ENCODE results near the gene SDHC. TPM values are rescaled to one million over a fixed set of nuclear protein-coding genes. Genes with fewer than 3 reads are reported as not detected.
A peak's percentile ranks its signal among the peaks of the same experiment; 100 is the strongest.
"Not testable (repeated sequence)": the region's sequence is repeated elsewhere in the genome, so short reads cannot be mapped to it uniquely, and the experiment has no call there.

The SDHC gene
- total RNA-seq, 2 experiments from 2014 or later, result 159 to 169 TPM

- peaks cover 3% of the 10 kb centered on the region for H3K4me1 Mint-ChIP-seq
- H3K27ac Mint-ChIP-seq, result no peak overlapping the region
- no peaks in the 10 kb centered on the region for H3K36me3 Mint-ChIP-seq (ENCODE audit: low read depth)
- ChIA-PET POLR2A (no interaction called here), CTCF (no interaction called here)
- DNase-seq, result no peak
- no peaks in the 10 kb centered on the region for H3K9me3 Mint-ChIP-seq
- H3K4me3 Mint-ChIP-seq, result no peak overlapping the region
- H3K27me3 Mint-ChIP-seq, result no peaks in the 10 kb centered on the region
Measured at GRCh38 chr1:161298116-161298515, 16.1 kb upstream of the SDHC start.

- CTCF ChIA-PET, result interaction anchor here (0.6 kb wide), 1 partner anchor 20 kb away, joined by 4 read pairs; no protein-coding TSS in a partner anchor
- DNase-seq, result no peak
- Mint-ChIP-seq H3K27me3 (no peaks in the 10 kb centered on the region), H3K27ac (no peak overlapping the region), H3K4me1 (peaks cover 15% of the 10 kb centered on the region), H3K4me3 (no peak overlapping the region), H3K36me3 (ENCODE audit: low read depth) (no peaks in the 10 kb centered on the region), H3K9me3 (no peaks in the 10 kb centered on the region)
- POLR2A ChIA-PET, result no interaction called here
Measured at GRCh38 chr1:161299347-161299746, 14.8 kb upstream of the SDHC start.

GRCh38 chr1:161300478-161300877 lies 13.7 kb upstream of the SDHC start:
- Mint-ChIP-seq H3K4me1 (peaks cover 22% of the 10 kb centered on the region), H3K4me3 (no peak overlapping the region), H3K27ac (no peak overlapping the region), H3K27me3 (no peaks in the 10 kb centered on the region), H3K9me3 (no peaks in the 10 kb centered on the region), H3K36me3 (ENCODE audit: low read depth) (no peaks in the 10 kb centered on the region)
- ChIA-PET POLR2A (no interaction called here), CTCF (no interaction called here)
- no peak for DNase-seq

- no peak for DNase-seq
- H3K27me3 Mint-ChIP-seq, result peaks cover 4% of the 10 kb centered on the region
- POLR2A ChIA-PET, result no interaction called here
- peaks cover 4% of the 10 kb centered on the region for H3K36me3 Mint-ChIP-seq (ENCODE audit: low read depth)
- H3K27ac Mint-ChIP-seq, result peak overlapping the region; percentile 98
- peaks cover 38% of the 10 kb centered on the region for H3K4me1 Mint-ChIP-seq
- CTCF ChIA-PET, result interaction anchor here (1.1 to 2.7 kb wide), 7 partner anchors 8 to 76 kb away, joined by 3 to 8 read pairs (median 4); partner anchors contain the start of gene SDHC
- H3K9me3 Mint-ChIP-seq, result peaks cover 2% of the 10 kb centered on the region
- H3K4me3 Mint-ChIP-seq, result peak overlapping the region; percentile 100
Measured at GRCh38 chr1:161304927-161305866, 9.0 kb upstream of the SDHC start.

DNA sequence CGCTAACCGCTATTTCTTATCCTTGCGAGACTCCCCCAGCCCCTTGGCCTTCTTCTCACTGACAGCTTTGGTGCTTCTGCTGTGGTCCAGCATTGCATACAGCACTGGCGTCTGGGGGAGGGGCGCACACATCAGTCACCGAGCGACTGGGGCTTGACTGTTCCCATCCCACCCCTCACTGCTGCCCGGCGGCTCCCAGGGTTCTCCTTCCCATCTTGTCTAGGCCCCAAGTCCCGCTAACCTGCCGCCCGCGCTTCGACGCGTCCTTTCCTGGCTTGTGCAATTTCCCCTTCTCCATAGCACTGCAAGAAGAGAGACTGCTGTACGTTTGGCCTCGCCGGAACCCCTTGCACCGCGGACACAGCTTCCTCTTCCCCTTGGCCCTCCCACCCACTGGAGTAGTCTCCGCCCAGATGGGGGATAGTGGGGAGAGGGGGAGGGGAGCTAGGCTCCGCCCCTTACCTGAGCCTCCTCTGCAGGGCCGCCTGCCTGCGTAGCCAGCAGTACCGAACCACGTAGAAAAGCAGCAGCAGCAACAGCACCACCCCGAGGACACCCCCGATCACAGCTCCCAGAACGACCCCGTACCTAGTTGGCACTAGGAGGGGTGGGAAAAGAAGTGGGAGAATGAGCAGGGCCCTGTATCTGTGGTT lies 8.2 kb upstream of the SDHC start:
- DNase-seq, result peak; percentile 88
- Mint-ChIP-seq H3K27me3 (peaks cover 4% of the 10 kb centered on the region), H3K27ac (peak overlapping the region; percentile 98), H3K9me3 (peaks cover 2% of the 10 kb centered on the region), H3K4me3 (peak overlapping the region; percentile 100), H3K36me3 (ENCODE audit: low read depth) (peaks cover 4% of the 10 kb centered on the region), H3K4me1 (peaks cover 38% of the 10 kb centered on the region)
- ChIA-PET POLR2A (interaction anchor here (0.5 kb wide), 1 partner anchor 127 kb away, joined by 3 read pairs; no protein-coding TSS in a partner anchor), CTCF (interaction anchor here (0.8 to 2.7 kb wide), 11 partner anchors 9 to 130 kb away, joined by 3 to 8 read pairs (median 4); partner anchors contain the start of gene SDHC)

GRCh38 chr1:161307230-161307768 lies 6.9 kb upstream of the SDHC start:
- POLR2A ChIA-PET, result no interaction called here
- H3K4me1 Mint-ChIP-seq, result peaks cover 39% of the 10 kb centered on the region
- H3K27me3 Mint-ChIP-seq, result peaks cover 4% of the 10 kb centered on the region
- CTCF ChIA-PET, result interaction anchor here (1.3 to 1.7 kb wide), 3 partner anchors 10 to 131 kb away, joined by 3 to 5 read pairs (median 4); no protein-coding TSS in a partner anchor
- no peak overlapping the region for H3K4me3 Mint-ChIP-seq
- peaks cover 4% of the 10 kb centered on the region for H3K36me3 Mint-ChIP-seq (ENCODE audit: low read depth)
- peaks cover 2% of the 10 kb centered on the region for H3K9me3 Mint-ChIP-seq
- DNase-seq, result peak; percentile 18
- peak overlapping the region; percentile 98 for H3K27ac Mint-ChIP-seq

DNA sequence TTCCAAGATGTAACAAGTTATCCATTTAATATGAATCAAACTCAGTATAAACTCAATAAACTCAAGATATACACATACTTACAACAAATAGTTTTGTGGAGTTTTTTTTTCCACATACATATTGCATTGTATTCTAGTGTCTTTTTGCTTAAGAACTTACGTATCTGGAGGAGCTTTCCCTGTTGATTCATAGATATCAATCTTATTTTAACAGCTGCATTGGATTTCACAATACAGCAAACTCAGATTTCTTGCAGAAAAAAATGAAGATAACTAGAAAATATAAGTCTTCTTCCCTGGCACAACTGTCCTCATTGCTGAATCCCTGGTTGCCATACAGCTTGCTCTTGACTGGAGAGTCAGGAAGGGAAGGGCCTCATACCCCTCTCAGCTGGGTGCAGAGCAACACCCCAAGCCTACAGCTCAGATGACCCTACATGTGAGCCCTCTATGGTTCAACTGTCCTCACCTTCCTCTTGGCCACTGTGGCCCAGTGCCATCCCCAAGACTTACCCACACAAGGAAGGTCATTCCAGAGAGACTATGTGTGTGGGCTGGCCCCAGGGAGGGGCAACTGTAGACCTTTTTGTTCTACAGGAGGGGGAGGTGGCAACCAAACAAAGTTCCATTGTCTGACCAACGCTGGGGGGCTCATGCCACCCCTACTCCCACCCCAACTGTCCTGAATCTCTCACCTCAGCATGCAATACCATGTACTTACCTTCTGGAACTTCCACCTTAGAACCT lies 6.1 kb upstream of the SDHC start:
- H3K27ac Mint-ChIP-seq, result no peak overlapping the region
- peaks cover 4% of the 10 kb centered on the region for H3K27me3 Mint-ChIP-seq
- ChIA-PET POLR2A (no interaction called here), CTCF (interaction anchor here (1.0 to 1.6 kb wide), 3 partner anchors 15 to 82 kb away, joined by 3 to 6 read pairs (median 4); partner anchors contain the start of gene TOMM40L)
- H3K4me3 Mint-ChIP-seq, result no peak overlapping the region
- peaks cover 2% of the 10 kb centered on the region for H3K9me3 Mint-ChIP-seq
- DNase-seq, result no peak
- peaks cover 4% of the 10 kb centered on the region for H3K36me3 Mint-ChIP-seq (ENCODE audit: low read depth)
- H3K4me1 Mint-ChIP-seq, result peaks cover 41% of the 10 kb centered on the region

DNA sequence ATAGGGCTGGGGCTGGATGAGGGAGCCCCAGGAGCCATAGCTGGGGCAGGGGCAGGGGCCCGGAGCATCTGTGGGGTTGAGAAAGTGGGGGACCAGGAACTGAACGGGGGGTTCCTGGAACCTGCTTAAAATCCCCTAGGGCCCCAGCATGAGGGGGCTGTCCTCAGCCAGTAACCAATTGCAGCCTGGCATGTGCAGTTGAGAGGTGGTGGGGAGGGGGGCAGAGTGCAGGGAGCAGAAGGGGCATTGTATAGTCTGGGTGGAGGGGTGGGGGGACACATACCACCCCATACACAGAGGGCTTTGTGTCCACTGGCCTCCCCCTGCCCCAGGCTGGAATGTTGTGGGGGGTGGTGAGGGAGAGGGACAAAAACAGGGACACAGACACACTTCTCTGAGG lies 4.3 kb upstream of the SDHC start, which contains the start of gene MPZ:
Gene MPZ, minus strand, starts transcription at position 101 of the 400 bp plus-strand sequence. Its CDS starts 63 bp downstream, at position 38.
- Mint-ChIP-seq H3K9me3 (peaks cover 2% of the 10 kb centered on the region), H3K27ac (no peak within 1 kb of the TSS), H3K4me1 (peaks cover 35% of the 10 kb centered on the region), H3K36me3 (ENCODE audit: low read depth) (peaks cover 4% of the 10 kb centered on the region), H3K27me3 (peaks cover 4% of the 10 kb centered on the region), H3K4me3 (no peak within 1 kb of the TSS)
- ChIA-PET CTCF (interaction anchor here (0.6 to 1.6 kb wide), 3 partner anchors 13 to 84 kb away, joined by 4 to 6 read pairs (median 5); partner anchors contain the start of gene TOMM40L), POLR2A (no interaction called here)
- DNase-seq, result no peak

DNA sequence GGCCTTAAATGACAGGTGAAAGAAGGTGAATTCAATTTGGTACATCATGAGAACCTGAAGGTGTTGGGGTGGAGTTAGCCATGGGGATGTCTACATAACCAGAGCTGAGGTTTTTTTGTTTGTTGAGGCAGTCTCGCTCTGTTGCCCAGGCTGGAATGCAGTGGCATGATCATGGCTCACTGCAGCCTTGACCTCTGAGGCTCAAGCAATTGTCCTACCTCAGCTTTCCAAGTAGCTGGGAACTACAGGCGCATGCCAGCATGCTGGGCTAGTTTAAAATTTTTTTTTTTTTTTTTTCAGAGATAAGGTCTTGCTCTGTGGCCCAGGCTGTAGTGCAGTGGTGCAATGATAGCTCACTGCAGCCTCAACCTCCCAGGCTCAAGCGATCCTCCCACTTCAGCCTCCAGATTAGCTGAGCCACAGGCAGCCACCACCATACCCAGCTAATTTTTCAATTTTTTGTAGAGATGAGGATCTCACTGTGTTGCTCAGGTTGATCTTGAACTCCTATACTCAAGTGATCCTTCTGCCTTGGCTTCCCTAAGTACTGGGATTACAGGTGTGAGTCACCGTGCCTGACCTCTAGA lies 2.5 kb upstream of the SDHC start:
- peaks cover under 1% of the 10 kb centered on the region for H3K9me3 Mint-ChIP-seq

GRCh38 chr1:161313554-161314200 lies 504 bp upstream of the SDHC start:
- POLR2A ChIA-PET, result interaction anchor here (0.6 to 0.7 kb wide), 2 partner anchors 67 to 88 kb away, joined by 4 to 5 read pairs; no protein-coding TSS in a partner anchor

More for the DNA sequence above, 2.5 kb upstream of the SDHC start:
- Mint-ChIP-seq H3K4me1 (peaks cover 37% of the 10 kb centered on the region), H3K36me3 (ENCODE audit: low read depth) (no peaks in the 10 kb centered on the region), H3K27ac (no peak overlapping the region), H3K27me3 (peaks cover 4% of the 10 kb centered on the region), H3K4me3 (no peak overlapping the region)
- no peak for DNase-seq
- ChIA-PET POLR2A (no interaction called here), CTCF (interaction anchor here (0.6 to 0.9 kb wide), 2 partner anchors 20 to 71 kb away, joined by 3 to 4 read pairs; no protein-coding TSS in a partner anchor)

GRCh38 chr1:161315841-161316674 lies 1.9 kb downstream of the SDHC start:
- CTCF ChIA-PET; H3K27me3 Mint-ChIP-seq; H3K9me3 Mint-ChIP-seq; H3K36me3 Mint-ChIP-seq (ENCODE audit: low read depth); H3K27ac Mint-ChIP-seq; POLR2A ChIA-PET; DNase-seq: not testable (repeated sequence)
- peak overlapping the region; percentile 96 for H3K4me3 Mint-ChIP-seq
- peaks cover 32% of the 10 kb centered on the region for H3K4me1 Mint-ChIP-seq

More at GRCh38 chr1:161313554-161314200, 504 bp upstream of the SDHC start:
- H3K27me3 Mint-ChIP-seq, result peaks cover 1% of the 10 kb centered on the region
- H3K27ac Mint-ChIP-seq, result peak overlapping the region; percentile 98
- H3K36me3 Mint-ChIP-seq (ENCODE audit: low read depth), result no peaks in the 10 kb centered on the region
- H3K9me3 Mint-ChIP-seq, result no peaks in the 10 kb centered on the region
- DNase-seq, result no peak
- CTCF ChIA-PET, result interaction anchor here (1.0 to 1.9 kb wide), 8 partner anchors 8 to 88 kb away, joined by 3 to 8 read pairs (median 4); partner anchors contain the start of gene TOMM40L
- H3K4me3 Mint-ChIP-seq, result peak overlapping the region; percentile 96
- H3K4me1 Mint-ChIP-seq, result peaks cover 32% of the 10 kb centered on the region
